Tibial artery (tissue), 4 donors: Measurements from ENCODE around the gene POLDIP3.
"Not testable (repeated sequence)": the region's sequence is repeated elsewhere in the genome, so short reads cannot be mapped to it uniquely, and the experiment has no call there.

ENCODE experiments used
- DNase-seq, 2 donors: peaks; one replicate each; pipeline ENCODE4 v3.0.0-alpha.2; 2019
- H3K27ac ChIP-seq, 2 donors: fragments of 200-600 bp; sonication (generic) in 1 of 2; 1 replicate in 1 of 2; 2 replicates in 1 of 2; pipeline ENCODE4 v1.5.1; 2018 to 2019; ENCODE audit warnings: mild to moderate bottlenecking in 1 of 2
- H3K27me3 ChIP-seq, 2 donors: fragments of 200-600 bp; sonication (generic) in 1 of 2; one replicate each; pipeline versions ENCODE4 v1.5.1 to v1.6.0; 2016 to 2019
- H3K36me3 ChIP-seq, 3 donors: fragments of 200-600 bp; sonication (generic) in 2 of 3; one replicate each; pipeline ENCODE4 v1.5.1; 2016 to 2019; ENCODE audit warnings: mild to moderate bottlenecking in 2 of 3
- H3K4me1 ChIP-seq, 4 donors: fragments of 200-600 bp; sonication (generic) in 2 of 4; 1 replicate in 3 of 4; 2 replicates in 1 of 4; pipeline ENCODE4 v1.5.1; 2016 to 2019
- H3K4me3 ChIP-seq, 2 donors: fragments of 200-600 bp; sonication (generic) in 1 of 2; 1 replicate in 1 of 2; 2 replicates in 1 of 2; pipeline ENCODE4 v1.5.1; 2018 to 2019; ENCODE audit warnings: mild to moderate bottlenecking in 2 of 2
- H3K9me3 ChIP-seq, 3 donors: fragments of 200-600 bp; sonication (generic) in 1 of 3; one replicate each; pipeline ENCODE4 v1.5.1; 2016 to 2019
- CTCF ChIP-seq, 2 experiments: fragments of 200-600 bp in 1 of 2; fragments of 450-650 bp in 1 of 2; IDR thresholded peaks; one replicate each; pipeline ENCODE4 v1.5.1; 2017 to 2019; ENCODE audit warnings: antibody characterized with exemption in 2 of 2, mild to moderate bottlenecking in 1 of 2, moderate library complexity in 1 of 2
- intact Hi-C: fragments of 100-400 bp; cut with DNase I; formaldehyde crosslinking; loops from one replicate; pipeline ENCODE4 v1.15.0; 2023; ENCODE audit warnings: low total_unique reads

The POLDIP3 gene

GRCh38 chr22:42547562-42547961 lies 67.1 kb downstream of the POLDIP3 start:
- Histone ChIP-seq H3K27ac (no peak overlapping the region), H3K4me3 (no peak overlapping the region), H3K4me1 (no peaks in the 10 kb centered on the region), H3K27me3 (peaks cover 0 to 11% of the 10 kb centered on the region in 2 donors), H3K9me3 (no peaks in the 10 kb centered on the region), H3K36me3 (no peaks in the 10 kb centered on the region)
- intact Hi-C loops: no loop called here
- no peak for DNase-seq
- no peak for TF ChIP-seq CTCF (IDR thresholded peaks at IDR 0.05)

GRCh38 chr22:42544686-42545085 lies 70.0 kb downstream of the POLDIP3 start:
- peaks cover 0 to 4% of the 10 kb centered on the region in 2 donors for H3K27me3 ChIP-seq
- no peak overlapping the region for H3K27ac ChIP-seq
- no peaks in the 10 kb centered on the region for H3K9me3 ChIP-seq
- intact Hi-C loops: no loop called here
- no peaks in the 10 kb centered on the region for H3K36me3 ChIP-seq
- H3K4me1 ChIP-seq: no peaks in the 10 kb centered on the region
- no peak for TF ChIP-seq CTCF (IDR thresholded peaks at IDR 0.05)
- H3K4me3 ChIP-seq: no peak overlapping the region
- DNase-seq: no peak

- H3K4me3 ChIP-seq, H3K27me3 ChIP-seq, H3K27ac ChIP-seq, H3K9me3 ChIP-seq, H3K36me3 ChIP-seq, DNase-seq, intact Hi-C loops, H3K4me1 ChIP-seq: not testable (repeated sequence)
Observed at GRCh38 chr22:42539236-42539771, 75.4 kb downstream of the POLDIP3 start.

DNA sequence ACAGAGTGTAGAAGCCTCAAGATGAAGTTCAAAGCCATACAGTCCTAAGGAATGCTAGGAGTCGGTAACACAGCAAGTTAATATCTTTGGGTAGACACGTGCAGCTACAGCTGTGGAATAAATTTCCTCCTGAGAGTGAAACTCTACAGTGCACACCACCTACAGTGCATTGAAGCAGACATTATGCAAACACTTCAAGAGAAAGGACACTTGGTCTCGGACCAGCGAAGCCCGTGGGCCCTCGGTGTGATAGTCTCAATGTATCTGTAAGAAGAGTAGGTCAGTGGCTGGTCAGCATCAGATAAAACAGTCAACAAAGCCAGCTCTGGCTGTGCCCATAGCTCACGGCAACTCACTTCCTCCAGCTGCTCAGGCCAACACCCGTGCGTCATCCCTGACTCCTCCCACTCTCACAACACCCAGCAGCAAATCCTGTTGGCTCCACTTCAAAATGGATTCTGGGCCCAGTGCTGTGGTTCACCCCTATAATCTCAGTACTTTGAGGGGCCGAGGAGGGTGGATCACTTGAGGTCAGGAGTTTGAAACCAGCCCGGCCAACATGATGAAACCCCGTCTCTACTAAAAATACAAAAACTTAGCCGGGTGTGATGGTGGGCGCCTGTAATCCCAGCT lies 77.4 kb downstream of the POLDIP3 start:
- intact Hi-C loops, H3K4me1 ChIP-seq, H3K9me3 ChIP-seq, H3K4me3 ChIP-seq, H3K27ac ChIP-seq, DNase-seq, H3K27me3 ChIP-seq, H3K36me3 ChIP-seq: not testable (repeated sequence)

- H3K4me1 ChIP-seq, DNase-seq, H3K9me3 ChIP-seq, intact Hi-C loops, H3K4me3 ChIP-seq, H3K36me3 ChIP-seq, H3K27ac ChIP-seq, H3K27me3 ChIP-seq: not testable (repeated sequence)
Observed at GRCh38 chr22:42536634-42537033, 78.0 kb downstream of the POLDIP3 start.

DNA sequence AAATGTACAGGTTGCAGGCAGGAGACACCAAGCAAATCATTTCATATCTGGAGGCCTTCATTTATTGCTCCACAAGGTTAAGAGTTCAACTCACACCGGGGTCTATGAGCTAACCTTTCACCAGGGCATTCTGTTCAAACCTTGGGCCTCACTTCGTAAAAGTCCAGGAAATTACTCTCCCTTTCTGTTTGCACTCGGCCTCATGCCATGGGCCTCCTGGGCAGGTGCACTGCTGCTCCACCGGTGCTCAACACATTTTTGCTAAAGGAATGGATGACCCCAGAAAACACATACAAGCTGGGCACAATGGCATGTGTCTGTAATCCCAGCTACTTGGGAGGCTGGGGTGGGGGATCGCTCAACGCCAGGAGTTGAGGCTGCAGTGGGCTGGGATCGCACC lies 78.5 kb downstream of the POLDIP3 start:
- intact Hi-C loops: no loop called here
- Histone ChIP-seq H3K36me3 (no peaks in the 10 kb centered on the region), H3K27me3 (peaks cover 0 to 4% of the 10 kb centered on the region in 2 donors), H3K9me3 (no peaks in the 10 kb centered on the region), H3K27ac (no peak overlapping the region), H3K4me1 (no peaks in the 10 kb centered on the region), H3K4me3 (no peak overlapping the region)
- no peak for DNase-seq
- no peak for TF ChIP-seq CTCF (IDR thresholded peaks at IDR 0.05)

- H3K27ac ChIP-seq, H3K27me3 ChIP-seq, H3K9me3 ChIP-seq, H3K36me3 ChIP-seq, intact Hi-C loops, H3K4me3 ChIP-seq, H3K4me1 ChIP-seq, DNase-seq: not testable (repeated sequence)
Observed at GRCh38 chr22:42535082-42535731, 79.5 kb downstream of the POLDIP3 start.
